ENCODE data around the gene DCC.

The DCC gene

DNA sequence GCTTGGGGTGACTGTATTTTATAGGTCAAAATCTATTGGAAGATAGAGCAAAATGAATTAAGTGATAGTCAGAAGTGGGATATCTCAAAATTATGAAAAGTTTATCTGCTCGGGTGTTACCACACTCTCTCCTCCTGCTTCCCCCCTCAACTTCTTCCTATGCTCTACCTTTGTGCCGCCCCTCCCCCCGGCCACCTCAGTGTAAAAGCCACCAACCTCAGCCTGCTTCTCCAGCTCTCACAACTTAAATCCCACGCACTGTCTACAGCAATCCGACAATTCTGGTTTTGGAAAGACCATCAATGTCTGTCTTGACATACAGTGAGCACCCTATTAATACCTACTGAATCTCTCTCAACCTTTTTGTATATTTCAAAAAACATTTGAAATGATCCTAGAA is 164.6 kb downstream of the DCC start:
- no peak for DNase-seq

DNA sequence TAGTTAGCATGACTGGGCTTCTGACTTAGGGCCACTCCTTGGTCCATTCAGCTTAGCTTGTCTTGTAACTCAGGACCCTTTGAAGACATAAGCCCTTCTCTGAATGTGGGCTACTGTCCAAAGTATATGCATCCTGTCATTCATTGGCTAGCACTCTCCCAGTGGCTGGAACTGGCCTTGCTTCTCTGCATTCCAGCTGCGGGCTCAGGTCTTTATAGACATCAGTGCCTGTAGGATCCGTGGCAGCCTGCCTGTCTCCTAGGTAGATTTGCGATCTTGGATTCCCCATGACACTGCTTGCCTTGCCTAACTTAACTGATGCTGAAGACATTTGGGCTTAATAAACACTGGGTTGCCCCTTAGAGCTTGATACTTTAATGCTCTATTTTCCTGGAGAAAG is 170.1 kb downstream of the DCC start:
- no peak for DNase-seq

DNA sequence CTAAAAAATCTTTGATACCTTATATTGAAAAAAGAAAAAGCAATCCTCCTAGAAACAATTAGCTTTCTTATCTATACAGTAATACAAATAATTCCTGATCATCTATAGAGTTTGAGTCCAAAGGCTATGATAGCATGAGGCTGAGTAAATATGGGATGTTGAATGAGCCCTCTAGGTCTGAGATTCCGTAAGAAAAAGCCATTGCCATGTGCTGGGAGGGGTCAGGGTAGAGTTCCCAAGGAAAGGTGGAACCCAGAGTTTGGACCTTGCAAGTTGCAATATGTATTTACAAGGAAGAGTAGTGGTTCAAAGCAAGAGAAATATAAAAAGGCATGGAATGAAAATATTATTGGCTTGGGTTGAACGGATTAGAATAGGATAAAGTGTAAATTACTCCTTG is 178.1 kb downstream of the DCC start:
- DNase-seq: no peak

DNA sequence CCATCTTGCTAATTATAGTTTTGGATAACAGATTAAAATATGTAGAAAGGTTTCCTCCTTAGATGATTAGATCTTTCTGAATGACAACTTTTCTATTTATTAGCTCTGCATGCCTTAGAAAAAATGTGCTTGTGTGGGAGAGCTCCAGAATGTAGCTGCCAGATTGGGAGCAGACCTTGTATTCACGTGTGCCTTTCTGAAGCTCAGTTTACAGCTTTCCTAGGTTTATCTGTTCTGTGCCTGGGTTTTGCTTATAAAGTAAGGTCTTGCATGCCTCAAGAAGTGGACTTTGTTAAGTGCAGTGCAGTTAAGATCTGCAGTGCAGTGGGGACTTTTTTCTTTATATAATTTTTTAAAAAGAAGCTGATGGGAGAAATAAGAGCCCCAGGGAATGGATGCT is 179.0 kb downstream of the DCC start:
- no peak for DNase-seq

DNA sequence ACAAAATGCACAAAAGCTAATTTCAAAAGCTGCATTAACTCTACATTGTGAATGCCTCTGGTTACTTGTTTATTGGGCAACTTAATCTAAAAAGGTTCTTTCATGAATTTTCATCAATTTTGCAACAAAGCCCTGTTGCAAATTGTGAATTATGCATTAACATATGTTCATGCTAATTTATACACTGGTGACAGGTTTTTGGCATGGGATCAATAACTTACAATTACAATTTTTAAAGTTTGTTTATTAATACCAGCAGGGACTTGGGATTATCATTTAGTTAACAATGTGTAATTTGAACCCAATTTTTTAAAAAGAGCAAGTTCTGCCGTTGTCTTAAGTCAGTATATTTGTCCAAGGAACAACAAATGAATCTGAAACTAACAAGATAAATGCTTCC is 183.6 kb downstream of the DCC start:
- no peak for DNase-seq

DNA sequence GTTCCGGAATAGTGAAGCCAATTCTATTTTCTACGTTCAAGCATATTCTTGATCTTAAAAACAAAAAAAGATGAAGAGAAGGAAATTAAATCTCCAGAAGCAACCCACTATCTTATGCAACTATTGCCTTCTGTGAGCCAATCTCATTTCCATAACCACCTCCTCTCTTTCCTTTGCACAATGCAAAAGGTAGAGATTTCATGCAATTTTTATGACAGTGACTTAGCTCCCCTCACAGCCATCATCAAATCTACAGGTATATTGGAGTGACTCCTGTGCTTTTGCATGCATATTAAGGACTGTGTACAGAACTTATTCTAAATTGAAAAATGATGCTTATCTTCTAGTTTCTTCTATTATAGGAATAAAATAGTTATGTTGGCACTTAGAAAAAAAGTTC is 191.8 kb downstream of the DCC start:
- DNase-seq: no peak

DNA sequence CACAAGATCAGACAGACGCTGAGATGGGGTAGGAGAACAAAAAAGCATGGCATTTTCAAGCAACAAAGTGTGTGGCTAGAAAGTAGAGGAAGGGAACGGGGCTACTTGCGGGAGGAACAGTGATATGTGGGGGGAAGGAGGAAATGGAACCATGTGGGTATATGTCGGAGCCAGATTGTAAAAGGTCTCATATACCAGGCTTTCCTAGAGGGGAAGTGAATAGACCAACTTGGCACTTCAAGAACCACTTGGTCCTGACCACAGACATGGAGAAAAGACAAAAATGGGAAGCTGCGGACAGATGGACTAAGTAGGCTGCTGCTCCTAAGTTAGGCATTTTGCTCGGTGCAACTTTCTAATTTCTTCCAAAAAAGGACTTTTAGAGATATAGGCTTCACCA is 196.0 kb downstream of the DCC start:
- no peak for DNase-seq

DNA sequence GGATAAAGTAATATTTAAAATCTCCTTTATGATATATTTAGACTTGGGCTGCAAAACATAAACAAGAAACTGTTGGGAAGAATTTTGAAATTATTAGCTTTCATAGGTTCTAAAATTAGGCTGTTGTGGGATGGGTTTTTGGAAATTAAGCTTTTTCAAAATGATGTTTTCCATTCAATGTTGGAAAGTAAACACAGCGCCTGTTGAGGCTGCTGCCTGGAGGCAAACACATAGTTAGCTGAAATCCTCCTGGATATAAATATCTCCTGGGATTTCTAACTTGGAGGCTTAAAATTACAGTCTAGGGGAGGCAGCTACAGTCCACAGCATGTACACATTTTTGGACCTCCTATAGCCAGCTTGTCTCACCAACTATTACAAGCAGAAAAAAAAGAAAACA is 197.3 kb downstream of the DCC start:
- peak; percentile 11 for DNase-seq

DNA sequence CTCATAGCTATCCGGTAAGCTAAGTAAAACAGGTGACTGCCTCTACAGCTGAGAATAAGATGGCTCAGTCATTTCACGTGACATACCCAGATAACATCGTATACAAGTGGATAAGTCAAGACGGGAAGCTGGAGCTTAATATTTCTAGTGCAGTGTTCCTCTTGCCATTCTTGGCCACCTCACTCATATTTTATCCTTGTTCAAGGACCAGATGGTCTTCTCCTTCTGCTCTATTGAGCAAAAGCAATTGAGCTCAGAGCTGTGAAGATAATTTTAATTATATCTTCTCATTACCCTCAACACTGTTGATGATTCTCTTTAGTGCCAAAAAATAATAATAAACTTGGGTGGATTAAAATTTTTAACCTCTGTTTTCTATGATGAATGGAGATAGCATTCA is 201.1 kb downstream of the DCC start:
- no peak for DNase-seq

DNA sequence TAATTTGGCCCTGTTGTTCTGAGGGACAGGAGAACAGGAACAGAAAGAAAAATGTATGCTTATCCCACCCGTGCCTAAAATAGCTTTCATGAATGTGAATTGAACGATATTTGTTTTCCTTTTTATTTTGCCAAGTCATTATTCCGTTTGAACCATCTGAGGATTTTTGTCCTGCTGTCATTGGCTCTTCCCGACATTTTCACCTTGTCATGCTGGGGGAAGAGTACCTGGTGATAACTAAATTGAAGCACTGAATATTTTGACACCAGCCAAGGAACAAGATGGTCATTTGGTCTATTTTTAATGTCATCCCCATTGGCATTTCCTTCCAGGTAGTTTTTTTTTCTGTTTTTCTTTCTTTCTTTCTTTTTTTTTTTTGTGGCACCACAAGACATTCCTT is 204.1 kb downstream of the DCC start:
- no peak for DNase-seq

DNA sequence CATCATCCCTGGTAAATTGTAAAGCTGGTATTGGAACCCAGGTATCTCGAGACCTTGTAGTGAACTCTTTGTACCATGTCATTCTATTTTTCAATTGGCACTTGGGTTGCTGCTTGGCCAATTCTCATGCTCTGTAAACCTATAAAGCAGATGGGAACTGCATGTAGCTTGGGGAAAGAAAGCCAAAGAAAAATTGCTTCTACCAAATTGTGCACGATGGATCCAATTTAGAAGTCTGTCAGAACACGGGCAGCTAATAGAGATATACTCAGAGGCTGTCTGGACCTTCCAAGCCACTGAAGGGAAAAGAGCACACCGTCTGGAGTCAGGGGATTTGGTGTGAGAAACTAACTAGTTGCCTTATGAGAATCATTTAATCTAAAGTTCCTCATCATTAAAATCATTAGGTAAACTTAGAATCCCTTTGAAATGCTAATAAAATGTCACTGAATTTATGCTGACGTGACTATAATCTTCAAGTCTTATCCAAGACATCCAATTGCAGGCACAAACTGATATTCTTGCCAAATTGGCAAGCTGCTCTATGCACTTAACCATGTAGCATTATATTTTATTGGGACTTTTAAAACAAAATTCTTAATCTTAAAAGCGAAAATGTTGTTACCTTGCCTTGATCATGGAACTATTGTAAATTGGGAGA is 206.8 kb downstream of the DCC start:
- DNase-seq: no peak

DNA sequence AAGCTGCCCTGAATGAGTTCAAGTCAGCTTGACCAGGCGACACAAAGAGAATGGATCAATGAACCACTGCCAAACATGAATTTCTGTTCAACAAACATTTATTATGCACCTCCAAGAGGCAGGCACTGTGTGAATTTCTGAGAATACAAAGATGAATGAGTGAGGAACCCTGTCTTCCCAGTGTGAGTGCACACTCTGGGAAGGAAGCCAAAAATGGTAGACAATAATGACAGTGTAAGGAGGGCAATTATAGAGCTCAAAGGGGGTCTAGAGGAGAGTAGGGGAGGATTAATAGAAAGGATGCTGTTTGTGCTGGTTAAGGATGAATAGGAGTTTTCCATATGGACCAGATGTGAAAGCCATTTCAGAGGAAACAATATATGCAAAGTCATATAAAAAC is 213.4 kb downstream of the DCC start:
- no peak for DNase-seq

DNA sequence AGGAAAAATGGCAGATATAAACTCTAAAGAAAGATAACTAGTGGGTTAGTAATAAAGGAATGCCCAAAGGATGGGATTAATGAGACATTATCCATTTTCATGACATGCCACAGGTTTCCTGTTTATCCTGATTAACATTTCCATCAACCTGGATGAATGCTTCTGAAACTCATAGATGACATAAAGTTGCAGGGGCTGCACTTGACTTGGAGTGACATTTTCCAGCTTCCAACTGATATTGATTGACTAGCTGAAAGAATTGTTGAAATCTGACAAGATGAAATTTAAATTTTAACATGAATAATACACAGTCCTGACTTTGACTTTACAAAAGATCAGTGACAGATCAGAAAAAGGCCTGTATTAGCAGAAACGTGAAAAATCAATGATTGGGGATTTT is 214.2 kb downstream of the DCC start:
- DNase-seq: no peak

DNA sequence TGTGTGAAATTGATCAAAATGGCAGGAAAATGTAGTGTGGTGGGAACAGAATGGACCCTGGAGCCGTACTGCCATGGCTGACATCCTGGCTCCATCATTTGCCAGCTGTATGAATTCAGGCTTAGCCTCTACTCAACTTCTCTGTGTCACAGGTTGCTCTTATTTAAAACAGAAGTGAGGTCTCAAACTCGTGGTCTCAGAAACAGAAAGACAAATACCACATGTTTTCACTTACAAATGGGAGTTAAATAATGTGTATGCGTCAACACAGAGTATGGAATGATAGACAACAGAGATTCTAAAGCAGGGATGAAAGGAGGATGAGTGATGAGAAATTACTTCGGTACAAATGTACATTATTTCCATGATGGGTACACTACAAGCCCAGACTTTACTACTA is 227.4 kb downstream of the DCC start:
- DNase-seq: no peak

DNA sequence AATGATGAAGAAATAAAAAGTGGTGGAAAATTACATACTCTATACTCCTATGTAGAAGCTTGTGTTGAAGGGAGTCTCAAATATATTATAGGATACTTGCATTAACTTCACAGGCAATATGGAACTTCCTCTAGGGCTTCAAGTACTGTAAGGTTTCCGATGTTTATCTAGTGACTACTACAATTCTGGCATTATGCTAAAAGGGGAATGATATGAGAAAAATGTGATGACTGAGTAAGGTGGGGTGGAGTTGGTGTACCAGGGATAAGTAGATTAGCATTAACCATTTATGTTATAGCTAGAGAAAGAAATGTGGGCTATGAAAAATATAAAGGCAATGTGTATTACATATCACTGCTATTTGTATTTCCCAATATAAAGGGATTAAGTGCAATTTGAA is 229.5 kb downstream of the DCC start:
- no peak for DNase-seq

DNA sequence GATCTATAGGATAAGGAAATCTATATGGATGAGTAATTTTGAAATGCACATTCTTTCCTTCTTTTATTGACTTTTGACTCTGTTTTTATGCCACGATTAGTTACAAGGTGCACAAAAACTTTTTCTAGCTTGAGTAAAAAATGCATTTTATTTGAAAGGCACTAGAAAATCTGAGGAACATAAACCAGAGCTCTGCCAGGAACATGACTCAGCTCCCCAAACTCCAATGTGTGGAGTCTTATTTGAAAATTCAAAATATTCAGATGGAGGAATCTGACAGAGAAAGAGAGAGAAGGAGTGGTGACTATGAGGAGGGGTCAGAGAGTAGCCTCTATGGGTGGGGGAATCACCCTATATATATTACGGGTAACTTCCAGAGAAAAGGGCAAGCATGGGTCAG is 231.0 kb downstream of the DCC start:
- no peak for DNase-seq

DNA sequence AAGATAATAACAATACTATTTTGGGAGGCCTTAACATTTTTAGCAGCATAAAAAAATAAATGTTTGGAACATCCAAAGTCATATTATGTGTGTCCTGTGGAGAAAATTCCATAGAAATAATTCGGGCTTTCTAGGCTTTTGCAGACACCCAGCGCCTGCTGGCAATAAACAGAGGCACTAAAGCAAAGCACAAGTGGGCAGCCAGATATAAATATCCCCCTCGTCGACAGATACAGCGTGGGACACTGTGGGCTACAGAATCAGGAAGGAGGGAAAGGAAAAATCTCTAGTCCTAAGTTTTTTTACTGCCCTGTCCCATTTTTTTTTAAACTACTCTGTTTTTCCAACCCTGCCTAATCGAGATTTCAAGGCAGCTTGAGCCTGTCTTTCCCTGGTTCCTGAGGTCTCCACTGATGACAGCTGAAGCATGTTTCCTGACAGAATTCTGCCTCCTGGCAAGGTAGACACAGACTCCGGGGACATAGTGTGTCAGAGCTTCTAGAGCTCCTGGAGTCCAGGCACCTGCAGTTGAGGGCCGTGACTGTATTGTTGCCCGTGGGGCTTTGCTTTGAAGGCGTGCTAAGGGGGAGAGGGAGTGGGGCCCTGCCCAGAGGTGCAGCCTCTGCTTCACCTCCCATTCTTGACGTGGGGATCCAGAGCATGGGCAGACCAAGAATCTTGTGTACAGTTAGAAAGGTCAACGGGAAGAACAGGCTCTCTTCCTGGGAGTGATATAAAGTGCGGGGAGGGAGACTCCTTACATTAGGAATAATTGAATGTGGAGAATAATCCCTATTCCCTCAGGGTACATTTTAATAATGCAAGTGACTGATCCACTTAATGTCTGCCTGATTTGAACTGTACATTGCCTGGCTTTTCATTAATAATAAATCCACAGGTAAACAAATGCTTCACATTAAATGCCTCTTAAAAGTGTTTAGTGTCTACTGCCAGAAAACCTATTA is 232.3 kb downstream of the DCC start:
- peak; percentile 56 for DNase-seq

DNA sequence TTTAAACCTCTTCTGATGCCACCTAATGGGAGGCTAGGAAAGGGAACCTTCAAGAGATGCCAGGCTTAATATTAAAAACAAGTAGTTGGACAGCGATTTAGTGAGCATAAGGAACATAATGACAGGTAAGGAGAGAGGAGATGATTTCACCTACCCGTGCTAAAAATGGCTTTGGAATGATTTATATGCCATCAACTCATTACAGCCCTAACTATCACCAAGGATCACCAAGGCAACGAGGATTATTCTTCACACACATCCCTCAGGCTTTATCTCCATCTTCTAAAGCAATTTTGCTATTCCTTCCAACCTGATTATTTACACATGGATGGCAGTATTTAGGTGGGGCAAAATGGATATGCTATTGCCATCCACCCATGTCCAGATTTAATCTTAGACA is 237.8 kb downstream of the DCC start:
- no peak for DNase-seq

DNA sequence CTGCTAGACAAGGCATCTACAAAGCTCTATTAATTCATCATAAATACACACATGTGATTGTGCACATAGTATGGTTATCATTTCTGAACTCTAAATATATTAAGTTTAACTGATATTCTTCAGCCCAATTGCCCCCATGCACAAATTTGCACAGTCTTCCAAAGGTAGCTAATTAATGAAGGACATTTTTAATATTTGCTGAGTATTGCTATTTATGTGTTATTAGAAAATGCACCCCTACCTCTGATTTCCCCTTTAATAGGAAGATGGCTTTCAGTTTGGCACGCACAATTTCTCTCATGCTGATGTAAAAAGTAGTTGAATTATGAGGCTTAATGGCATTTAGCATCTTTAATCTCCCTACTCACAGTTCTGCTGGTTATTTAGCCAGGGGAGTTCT is 242.1 kb downstream of the DCC start:
- no peak for DNase-seq

DNA sequence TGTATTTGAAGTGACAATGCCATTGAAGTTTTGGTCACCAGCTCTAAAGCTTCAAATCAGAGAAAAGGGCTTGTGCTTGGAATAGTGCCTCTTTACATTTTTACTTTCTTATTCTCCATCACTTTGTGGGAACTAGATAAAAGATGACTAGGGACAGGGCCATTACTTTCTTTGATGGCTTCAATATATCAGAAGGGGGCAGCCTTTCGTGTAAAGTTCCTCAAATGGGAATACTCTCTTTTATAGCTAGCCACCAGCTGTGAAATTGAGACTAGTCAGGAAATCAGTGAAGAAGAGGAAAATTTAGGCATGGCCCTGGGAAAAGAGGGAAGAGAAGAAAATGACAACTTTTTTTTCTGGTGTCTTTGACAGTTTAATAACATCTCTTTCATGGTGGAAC is 242.5 kb downstream of the DCC start:
- no peak for DNase-seq

DNA sequence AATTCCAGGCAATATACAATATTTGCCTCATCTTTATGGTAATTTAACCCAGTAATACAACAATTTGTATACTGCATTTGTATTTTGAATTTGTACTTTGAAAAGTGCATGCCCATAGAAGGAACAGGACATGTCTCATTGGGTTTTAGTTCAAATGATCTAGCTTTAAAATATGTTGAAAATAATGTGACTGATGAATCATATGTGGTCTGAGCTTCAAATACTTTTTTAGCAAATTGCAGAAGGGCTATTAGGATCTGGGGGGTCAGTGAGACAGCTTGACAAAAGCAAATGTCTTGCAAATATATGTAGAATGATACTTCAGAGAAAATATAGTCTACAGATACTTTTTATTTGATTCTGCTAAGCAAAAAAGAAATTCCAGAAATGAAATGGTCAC is 248.9 kb downstream of the DCC start:
- no peak for DNase-seq

DNA sequence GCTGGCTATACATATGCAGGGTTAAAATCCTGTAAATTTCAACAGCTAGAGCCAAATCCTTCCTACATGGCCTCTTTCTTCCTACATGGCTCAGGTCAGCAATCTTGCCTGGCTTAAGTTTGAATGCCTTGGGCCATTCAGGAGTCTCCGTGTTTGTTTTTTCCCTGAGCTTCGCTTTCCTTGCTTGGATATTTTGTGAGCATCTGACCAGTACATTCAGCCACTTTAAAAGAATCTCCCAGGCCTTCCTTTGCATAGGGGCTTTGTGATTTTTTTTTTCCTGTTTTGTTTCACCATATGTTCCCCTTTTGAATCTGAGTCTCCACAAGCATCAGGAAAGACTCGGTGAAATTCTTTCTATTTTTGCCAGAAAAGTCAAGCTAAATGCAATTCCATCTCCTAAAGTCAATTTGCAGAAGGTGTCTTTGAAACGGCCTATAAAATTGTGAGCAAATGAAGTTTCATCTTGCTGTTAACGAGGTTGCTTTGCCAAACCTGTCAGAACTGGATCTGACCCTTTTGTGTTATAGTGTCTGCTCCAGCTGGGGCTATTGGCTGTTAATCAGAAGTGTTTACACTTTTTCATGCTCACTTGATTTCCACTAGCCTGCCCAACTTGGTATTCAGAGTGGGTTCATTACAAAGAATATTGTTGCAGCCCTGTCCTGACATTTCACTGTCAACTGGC is 256.9 kb downstream of the DCC start:
- peak; percentile 73 for DNase-seq

DNA sequence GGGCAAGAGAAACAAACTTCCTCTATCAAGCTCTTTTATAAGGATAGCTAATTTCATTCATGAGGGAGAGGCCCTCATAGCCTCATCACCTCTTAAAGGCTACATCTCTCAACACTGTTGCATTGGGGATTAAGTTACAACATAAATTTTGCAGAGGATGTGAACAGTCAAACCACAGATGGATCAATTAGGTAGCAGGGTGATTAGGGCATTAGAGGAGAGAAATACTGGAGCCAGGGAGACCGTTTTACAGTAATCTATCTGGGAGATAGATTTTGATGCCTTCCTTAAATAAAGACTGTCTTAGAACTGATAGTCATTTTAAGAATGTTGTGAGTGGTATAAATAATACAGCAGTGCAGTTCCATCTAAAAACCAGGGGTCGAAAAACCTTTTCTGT is 258.9 kb downstream of the DCC start:
- DNase-seq: no peak

DNA sequence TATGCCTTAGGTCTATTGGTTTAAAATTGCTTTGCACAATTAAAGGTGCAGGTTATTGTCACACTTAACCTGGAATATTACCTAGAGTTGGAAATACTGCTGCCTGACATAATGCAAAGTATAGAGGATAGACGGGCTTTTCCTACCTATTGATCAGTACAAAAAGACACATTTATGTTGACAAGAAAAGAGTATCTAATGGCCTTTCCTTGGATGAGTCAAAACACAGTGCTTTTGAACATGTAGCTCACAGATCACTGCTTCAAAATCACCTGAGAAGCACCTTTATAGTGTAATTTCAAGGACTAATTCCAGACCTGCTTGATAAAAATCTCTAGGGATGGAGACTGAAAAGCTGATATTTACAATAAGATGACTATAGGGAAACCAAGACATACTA is 262.8 kb downstream of the DCC start:
- DNase-seq: no peak

Measured in eye (tissue), 1 donor.